Panc1 (cell line): ENCODE measurements around the gene DEXI. TPM values are rescaled to one million over a fixed set of nuclear protein-coding genes. Genes with fewer than 3 reads are reported as not detected.

ENCODE experiments used
- ATAC-seq: fragments of 200-7000 bp; cut with Tn5 transposase; 2 replicates; pipeline ENCODE4 v1.9.1; 2020; ENCODE audit warnings: mild to moderate bottlenecking, moderate library complexity
- BruUV-seq: library from RNA; stranded (reverse); fragments of 400-500 nt; replicated peaks from 2 replicates; lab custom pipeline; 2021; lab: Mats Ljungman, UMichigan
- CTCF ChIA-PET: fragments of 300-600 bp; sonication (Branson Sonifier 250); formaldehyde crosslinking; loops from one replicate; lab custom pipeline; 2022; ENCODE audit warnings: antibody characterized with exemption; lab: Charles Lee
- POLR2A ChIA-PET: fragments of 300-600 bp; sonication (Branson Sonifier 250); formaldehyde crosslinking; loops from one replicate; lab custom pipeline; 2022; ENCODE audit warnings: antibody characterized with exemption; lab: Charles Lee
- DNase-seq: peaks from one replicate; pipeline ENCODE4 v3.0.0-alpha.2; 2010; ENCODE audit warnings: low read depth, low spot score
- H3K27ac ChIP-seq: 2 replicates; pipeline ENCODE4 v1.5.1; 2011; ENCODE audit warnings: mild to moderate bottlenecking, low read length, inconsistent platforms
- H3K27me3 ChIP-seq: fragments of 200-500 bp; sonication (Bioruptor generic); 2 replicates; pipeline ENCODE4 v1.6.0; 2014; ENCODE audit warnings: low read length, inconsistent platforms; ENCODE audit not compliant: control insufficient read depth, insufficient read depth
- H3K36me3 ChIP-seq: fragments of 200-500 bp; sonication (Bioruptor generic); 2 replicates; pipeline ENCODE4 v1.5.1; 2014; ENCODE audit warnings: inconsistent platforms, mild to moderate bottlenecking, low read length, moderate library complexity; ENCODE audit not compliant: control insufficient read depth, insufficient read depth
- H3K4me1 ChIP-seq: 2 replicates; pipeline ENCODE4 v1.5.1; 2011; ENCODE audit warnings: inconsistent platforms, mild to moderate bottlenecking, low read length, moderate library complexity; ENCODE audit not compliant: control insufficient read depth, insufficient read depth
- H3K4me3 ChIP-seq, 2 experiments: 2 replicates each; pipeline ENCODE4 v1.5.1; 2011 to 2012; ENCODE audit warnings: low read depth in 2 of 2, low read length in 2 of 2, mild to moderate bottlenecking in 2 of 2, inconsistent platforms in 1 of 2, moderate library complexity in 1 of 2
- H3K9me3 ChIP-seq: fragments of 200-500 bp; sonication (Bioruptor generic); 2 replicates; pipeline ENCODE4 v1.5.1; 2014; ENCODE audit warnings: low read depth, mild to moderate bottlenecking, inconsistent platforms, low read length, moderate library complexity; ENCODE audit not compliant: control insufficient read depth, insufficient read depth
- CTCF ChIP-seq: fragments of 450-650 bp; IDR thresholded peaks from 2 replicates; pipeline ENCODE4 v1.5.1; 2017; ENCODE audit warnings: mild to moderate bottlenecking
- POLR2AphosphoS5 ChIP-seq: IDR thresholded peaks from 2 replicates; pipeline ENCODE4 v1.6.1; 2012; ENCODE audit warnings: mild to moderate bottlenecking, low read depth, low read length, moderate library complexity
- REST ChIP-seq, 2 experiments: IDR thresholded peaks; 2 replicates each; pipeline ENCODE4 v1.6.1; 2011 to 2012; ENCODE audit warnings: low read depth in 2 of 2, control low read depth in 1 of 2, low read length in 1 of 2, mild to moderate bottlenecking in 1 of 2, moderate library complexity in 1 of 2; ENCODE audit not compliant: insufficient read depth in 1 of 2
- SIN3A ChIP-seq: IDR thresholded peaks from 2 replicates; pipeline ENCODE4 v1.6.1; 2012; ENCODE audit warnings: low read depth, mild to moderate bottlenecking, low read length, moderate library complexity, borderline replicate concordance; ENCODE audit not compliant: insufficient read depth
- TCF7L2 ChIP-seq: IDR thresholded peaks from 2 replicates; pipeline ENCODE4 v1.6.1; 2011; ENCODE audit warnings: mild to moderate bottlenecking, low read depth, low read length, inconsistent platforms
- in situ Hi-C: cut with HindIII; loops from 2 replicates; pipeline ENCODE4 v1.10.0; 2016; ENCODE audit warnings: low sequenced_read_pairs, low pct_unique_long_range_greater_than_20kb
- intact Hi-C: fragments of 100-400 bp; cut with micrococcal nuclease; formaldehyde crosslinking; loops from one replicate; pipeline ENCODE4 v1.10.0; 2022; ENCODE audit not compliant: unreplicated experiment
- total RNA-seq: library from RNA; stranded (reverse); gene quantifications from one replicate; pipeline ENCODE4 v1.2.1, GENCODE V29; 2021; ENCODE audit not compliant: unreplicated experiment

DEXI gene
- total RNA-seq, 1 experiment from 2014 or later: 32.2 TPM

- no peaks in the 10 kb centered on the region for H3K4me1 ChIP-seq
- POLR2A ChIA-PET: no interaction called here
- TF ChIP-seq TCF7L2 (no peak), CTCF (no peak), SIN3A (no peak), REST (IDR thresholded peaks at IDR 0.05; ENCODE audit: insufficient read depth in 1 of 2, low read depth in 2 of 2, low read length in 1 of 2) (no peak), POLR2AphosphoS5 (no peak)
- CTCF ChIA-PET: interaction anchor here (0.7 kb wide), 1 partner anchor 179 kb away, joined by 3 read pairs; no protein-coding TSS in a partner anchor
- intact Hi-C loops: loop anchor here (10.0 kb wide), 1 partner anchor 386 kb away; no protein-coding TSS in a partner anchor
- no peak overlapping the region for H3K27ac ChIP-seq
- DNase-seq (no peak), ATAC-seq (no peak)
- H3K4me3 ChIP-seq: no peak overlapping the region
- H3K9me3 ChIP-seq: no peaks in the 10 kb centered on the region
- in situ Hi-C loops: no loop called here
- no TSS peak for BruUV-seq
- 0 out of 2 replicates have a peak, but pooled peaks cover 2% of the 10 kb centered on the region for H3K27me3 ChIP-seq
- no peaks in the 10 kb centered on the region for H3K36me3 ChIP-seq
These were observed 31.0 kb downstream of the DEXI start for GRCh38 chr16:10911267-10911666.

GRCh38 chr16:10907757-10908045 is 34.6 kb downstream of the DEXI start:
- ChIA-PET CTCF (interaction anchor here (0.8 to 1.0 kb wide), 2 partner anchors 11 to 51 kb away, joined by 3 to 4 read pairs; no protein-coding TSS in a partner anchor), POLR2A (no interaction called here)
- ATAC-seq: no peak
- Histone ChIP-seq H3K27me3 (0 out of 2 replicates have a peak, but pooled peaks cover 2% of the 10 kb centered on the region), H3K4me3 (no peak overlapping the region), H3K9me3 (peaks cover 3% of the 10 kb centered on the region; the same call in 1 of the 2 replicates), H3K4me1 (no peaks in the 10 kb centered on the region), H3K27ac (no peak overlapping the region), H3K36me3 (no peaks in the 10 kb centered on the region)
- intact Hi-C loops: no loop called here
- in situ Hi-C loops: no loop called here
- DNase-seq: no peak
- no TSS peak for BruUV-seq
- TF ChIP-seq POLR2AphosphoS5 (no peak), CTCF (no peak), REST (IDR thresholded peaks at IDR 0.05; ENCODE audit: insufficient read depth in 1 of 2, low read depth in 2 of 2, low read length in 1 of 2) (no peak), SIN3A (no peak), TCF7L2 (no peak)
